ENCODE data around the gene TMPRSS6. TPM values are rescaled to one million over a fixed set of nuclear protein-coding genes. Genes with fewer than 3 reads are reported as not detected.
A peak's percentile ranks its signal among the peaks of the same experiment; 100 is the strongest.
"Not testable (repeated sequence)": the region's sequence is repeated elsewhere in the genome, so short reads cannot be mapped to it uniquely, and the experiment has no call there.

TMPRSS6 gene
- total RNA-seq, 1 donor from 2014 or later = not detected

DNA sequence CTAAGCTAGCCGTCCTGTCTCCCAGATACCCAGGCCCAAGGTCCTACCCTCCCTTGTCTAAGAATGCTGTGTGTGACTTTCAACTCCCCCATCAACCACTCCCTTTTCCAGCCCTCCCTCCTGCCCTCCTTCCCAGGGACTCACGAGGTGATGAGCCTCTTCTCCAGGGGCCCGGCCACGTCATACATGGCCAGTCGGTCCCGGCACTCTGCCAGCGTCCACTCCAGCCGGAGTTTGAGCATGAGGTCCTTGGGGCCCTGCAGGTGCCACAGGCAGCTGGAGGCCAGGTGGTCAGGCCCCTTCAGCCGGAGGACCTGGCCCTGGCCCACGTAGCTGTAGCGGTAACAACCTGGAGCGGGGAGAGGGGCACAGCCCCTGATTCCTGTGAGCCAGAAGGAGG, 20.1 kb downstream of the TMPRSS6 start:
- DNase-seq (ENCODE audit: low read depth) = no peak

DNA sequence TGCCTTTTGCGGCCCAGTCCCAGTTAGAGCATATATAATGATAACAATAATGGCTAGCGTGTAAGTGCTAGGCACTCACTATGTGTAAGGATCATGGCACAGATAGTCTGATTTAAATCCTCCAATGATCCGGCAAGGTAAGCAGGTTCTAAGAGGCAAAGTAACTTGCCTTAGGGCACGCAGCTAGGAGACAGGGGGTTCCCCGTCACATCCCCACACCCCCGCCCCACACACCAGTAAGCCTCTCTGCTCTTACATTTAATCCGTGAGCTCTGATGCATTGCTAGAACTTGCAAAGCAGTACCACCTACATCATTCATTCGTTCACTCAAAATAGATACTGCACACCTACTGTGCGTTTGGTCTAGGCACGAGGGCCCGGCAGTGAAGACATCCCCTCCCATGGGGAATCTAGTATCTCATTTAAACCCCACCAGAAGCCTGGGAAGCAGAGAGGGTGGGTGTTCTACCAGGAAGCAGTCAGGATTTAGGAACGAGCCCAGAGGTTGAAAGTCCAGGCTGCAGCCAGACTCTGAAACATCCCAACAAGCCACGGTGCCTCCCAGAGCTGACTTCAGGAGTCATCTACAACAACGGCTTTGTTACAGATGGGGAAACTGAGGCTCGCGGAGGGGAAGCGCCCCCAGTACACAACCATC, 20.6 kb downstream of the TMPRSS6 start:
- DNase-seq (ENCODE audit: low read depth) = no peak

DNA sequence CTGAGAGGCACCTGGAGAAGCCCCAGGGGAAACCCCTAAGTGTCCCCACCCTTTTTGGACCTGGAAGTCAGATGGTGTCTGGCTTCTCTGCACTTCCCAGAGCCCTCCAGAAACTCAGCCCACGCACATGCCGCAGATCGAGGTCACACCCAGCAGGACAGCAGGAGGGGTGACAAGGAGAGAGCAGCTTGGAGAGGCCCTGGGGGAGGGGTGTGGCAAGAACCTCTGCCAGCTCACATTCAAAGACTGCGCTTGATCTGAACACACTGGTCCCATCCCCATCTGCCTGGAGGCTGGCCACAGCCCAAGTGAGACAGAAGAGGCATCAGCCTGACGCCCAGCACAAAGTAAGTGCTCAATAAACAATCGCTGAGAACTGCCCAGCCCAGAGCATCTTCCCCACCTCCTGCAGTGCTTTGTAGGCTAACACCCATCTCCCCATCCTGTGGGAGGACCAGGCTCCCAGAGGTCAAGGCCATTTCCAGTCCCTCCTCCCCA, 21.4 kb downstream of the TMPRSS6 start:
- no peak for DNase-seq (ENCODE audit: low read depth)

DNA sequence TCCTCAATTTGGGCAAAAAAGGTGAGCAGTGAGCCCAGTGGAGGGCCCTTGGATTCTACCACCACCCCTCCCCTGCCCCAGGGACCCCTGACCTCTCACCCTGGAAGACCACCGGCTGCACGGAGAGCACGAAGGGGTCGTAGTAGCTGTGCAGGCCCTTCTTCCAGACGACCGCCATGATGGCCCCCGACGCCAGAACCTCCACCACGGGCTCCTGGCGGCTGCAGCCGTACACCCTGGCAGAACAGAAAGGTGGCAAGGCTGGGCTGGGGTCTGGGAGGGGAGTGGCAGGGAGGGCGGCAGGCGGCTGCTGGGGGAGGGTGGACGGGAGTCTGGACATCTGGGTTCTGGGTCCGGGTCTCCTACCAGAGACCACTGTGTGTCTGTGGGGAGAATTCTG, 23.3 kb downstream of the TMPRSS6 start:
- no peak for DNase-seq (ENCODE audit: low read depth)

DNA sequence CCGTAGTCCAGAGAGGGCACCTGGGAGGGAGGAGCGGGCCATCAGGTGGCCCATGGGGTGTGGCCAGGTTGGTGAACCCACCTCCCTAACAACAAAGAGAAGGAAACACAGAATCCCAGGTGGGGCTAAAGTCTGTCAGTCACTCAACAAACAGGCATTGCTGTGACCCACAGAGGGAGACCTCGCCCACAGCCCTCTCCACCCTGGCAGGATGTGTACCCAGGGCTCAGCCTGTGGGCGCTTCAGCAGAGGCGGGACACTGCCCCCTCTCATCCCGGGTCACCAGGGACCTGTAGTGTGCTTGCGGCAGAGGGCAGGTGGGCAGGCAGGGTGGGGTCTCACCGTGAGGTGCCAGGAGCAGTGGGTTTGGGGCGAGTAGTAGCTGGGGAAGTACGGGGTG, 25.1 kb downstream of the TMPRSS6 start:
- no peak for DNase-seq (ENCODE audit: low read depth)

DNA sequence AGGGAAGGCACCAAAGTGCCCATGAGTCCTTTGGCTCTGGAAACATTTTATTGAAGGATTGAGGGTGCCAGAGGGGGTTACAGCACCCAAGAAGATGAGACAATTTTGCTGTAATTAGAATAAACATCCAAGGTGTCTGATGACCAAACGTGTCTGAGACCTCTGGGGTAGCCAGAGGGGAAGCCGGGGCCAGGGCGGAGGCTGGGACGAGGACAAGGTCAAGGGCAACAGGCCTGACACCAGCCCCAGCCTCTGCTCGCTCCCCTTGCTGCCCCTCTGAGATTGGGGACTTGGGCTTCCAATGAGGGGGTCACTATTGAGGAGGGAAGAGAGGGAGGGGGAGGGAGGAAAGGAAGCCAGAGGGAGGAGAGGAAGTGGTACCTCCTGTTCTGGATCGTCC, 25.6 kb downstream of the TMPRSS6 start:
- DNase-seq (ENCODE audit: low read depth) = no peak

DNA sequence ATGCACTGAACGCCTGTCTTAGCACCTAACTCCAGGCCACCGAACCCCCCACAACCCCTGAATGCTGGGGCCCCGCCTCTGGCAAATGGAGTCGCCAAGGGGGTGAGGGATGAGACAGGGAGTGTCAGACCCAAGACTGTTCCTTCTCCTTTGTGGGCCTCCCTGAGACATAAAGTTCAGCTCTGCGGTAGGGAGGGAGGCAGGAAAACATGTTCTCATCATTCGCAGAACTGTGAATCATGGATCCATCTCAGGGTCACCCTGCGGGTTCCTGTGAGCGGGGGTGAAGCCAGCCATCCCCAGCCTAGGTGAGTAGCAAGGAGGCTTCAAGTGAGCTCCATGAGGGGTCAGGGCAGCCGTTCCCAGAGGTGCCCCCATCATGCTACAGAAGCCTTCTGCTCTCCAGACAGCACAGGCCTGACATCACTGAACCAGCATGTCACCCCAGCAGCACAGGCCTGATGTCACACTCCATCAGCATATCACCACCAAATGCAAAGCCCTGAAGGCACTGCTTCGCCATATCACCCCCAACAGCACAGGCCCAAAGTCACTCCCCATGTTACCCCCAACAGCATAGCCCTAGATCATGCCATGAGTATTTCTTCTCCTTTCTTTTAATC, 27.2 kb downstream of the TMPRSS6 start:
- DNase-seq (ENCODE audit: low read depth) = no peak

DNA sequence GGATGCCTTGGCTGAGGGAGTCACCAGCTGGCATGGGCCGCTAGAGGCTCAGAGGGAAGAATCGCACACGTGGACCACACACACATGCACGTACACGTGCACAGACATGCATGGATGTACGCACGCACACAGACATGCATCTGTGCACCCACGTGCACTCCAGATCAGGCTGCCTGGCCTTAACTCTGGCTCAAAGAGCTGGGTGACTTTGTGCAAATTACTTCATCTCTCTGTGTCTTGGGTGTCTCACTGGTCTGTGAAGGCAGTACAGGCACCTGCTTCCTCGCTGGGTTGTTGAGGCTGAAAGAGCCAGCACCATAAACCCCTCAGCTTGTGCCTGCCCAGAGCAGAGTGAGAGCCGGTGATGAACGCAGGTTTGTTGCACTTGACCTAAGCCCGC, 28.7 kb downstream of the TMPRSS6 start:
- no peak for DNase-seq (ENCODE audit: low read depth)

DNA sequence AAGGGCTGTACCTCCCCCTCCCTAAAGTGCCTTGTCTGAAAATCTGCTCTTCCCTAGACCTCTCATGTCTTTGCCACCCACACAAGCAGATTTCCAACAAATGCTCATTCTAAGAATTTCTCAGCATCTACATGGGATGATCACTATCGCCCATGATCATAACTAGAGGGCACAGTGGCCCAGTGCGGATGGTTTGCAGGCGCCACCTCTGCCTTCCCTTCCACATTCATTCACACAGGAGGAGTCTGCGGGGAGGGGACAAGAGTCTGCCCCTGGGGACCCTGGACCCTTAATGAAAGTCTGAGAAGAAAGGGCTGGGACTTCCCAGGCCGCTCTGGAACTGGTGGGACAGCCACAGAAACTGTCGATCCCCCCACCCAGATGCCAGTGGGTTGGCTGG, 29.1 kb downstream of the TMPRSS6 start:
- no peak for DNase-seq (ENCODE audit: low read depth)

DNA sequence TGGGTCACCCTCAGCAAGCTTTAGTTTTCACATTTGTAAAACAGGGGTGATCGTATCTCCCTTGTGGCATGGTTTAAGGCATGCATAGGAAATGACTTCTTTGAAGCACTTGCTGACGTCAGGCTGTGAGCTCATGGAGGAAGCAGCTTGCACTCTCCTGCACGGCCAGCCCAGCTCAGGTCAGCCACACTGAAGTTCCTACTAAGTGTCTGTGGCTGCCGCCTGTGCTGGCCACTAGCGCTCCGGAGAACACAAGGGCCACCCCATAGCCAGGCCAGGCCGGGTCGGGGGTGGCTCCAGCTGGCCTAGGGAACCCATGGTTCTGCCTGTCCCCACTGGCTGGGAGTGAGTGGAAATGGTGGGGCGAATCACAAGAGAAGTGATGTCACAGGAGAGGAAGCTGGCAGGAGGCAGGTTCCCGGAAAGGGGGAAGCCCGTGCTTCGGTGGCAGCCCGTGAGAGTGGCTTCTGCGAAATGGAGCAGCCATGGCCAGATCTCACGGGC, 29.8 kb downstream of the TMPRSS6 start:
- DNase-seq (ENCODE audit: low read depth) = no peak

DNA sequence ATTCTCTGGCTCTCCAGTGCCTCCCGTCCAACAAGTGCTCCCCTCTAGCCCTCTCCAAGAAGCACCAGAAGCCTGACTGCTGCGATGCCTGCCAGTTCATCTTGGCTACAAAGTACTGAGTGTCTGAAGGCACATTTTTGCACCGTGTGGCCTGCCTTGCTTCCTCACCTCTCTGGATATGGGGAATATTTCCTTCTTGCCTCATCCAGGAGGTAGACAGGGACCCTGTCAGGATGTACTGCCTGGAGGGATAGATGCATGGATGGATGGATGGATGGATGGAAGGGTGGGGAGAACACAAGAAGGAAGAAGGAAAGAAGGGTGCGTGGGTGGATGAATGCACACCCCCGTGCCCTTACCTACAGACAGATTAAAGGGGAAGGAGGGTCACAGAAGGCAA, 30.4 kb downstream of the TMPRSS6 start:
- DNase-seq (ENCODE audit: low read depth) = no peak

DNA sequence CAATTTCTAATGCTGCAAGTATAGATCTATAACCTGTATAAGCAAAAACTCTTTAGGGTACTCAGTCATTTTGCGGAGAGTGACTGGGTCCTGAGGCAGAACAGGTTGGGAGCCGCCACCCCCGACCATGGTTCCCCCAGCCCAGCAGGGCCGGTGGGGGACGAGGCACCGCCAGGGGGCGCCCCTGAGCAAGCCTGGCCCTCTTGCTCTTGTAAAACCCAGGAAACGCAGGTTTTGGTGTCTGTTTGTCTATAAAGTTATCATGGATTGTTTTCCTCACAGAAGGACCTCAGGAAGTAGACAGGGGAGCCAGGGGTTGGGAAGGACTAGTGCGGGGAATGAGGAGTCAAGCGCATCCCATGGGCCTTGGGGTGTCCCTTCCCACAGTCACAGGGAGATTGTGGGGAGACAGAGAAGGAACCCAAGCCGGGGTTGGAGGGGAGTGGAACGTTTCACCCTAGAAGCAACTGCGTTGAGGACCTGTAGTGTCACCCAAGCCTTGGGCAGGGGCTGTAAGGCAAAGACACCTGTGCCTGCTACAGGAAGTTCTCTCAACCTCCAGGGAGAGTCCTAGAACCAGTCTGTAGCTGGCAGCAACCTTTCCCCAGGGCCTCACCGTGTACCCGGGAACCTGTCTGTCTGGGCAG, 31.6 kb downstream of the TMPRSS6 start:
- DNase-seq (ENCODE audit: low read depth) = peak; percentile 30

DNA sequence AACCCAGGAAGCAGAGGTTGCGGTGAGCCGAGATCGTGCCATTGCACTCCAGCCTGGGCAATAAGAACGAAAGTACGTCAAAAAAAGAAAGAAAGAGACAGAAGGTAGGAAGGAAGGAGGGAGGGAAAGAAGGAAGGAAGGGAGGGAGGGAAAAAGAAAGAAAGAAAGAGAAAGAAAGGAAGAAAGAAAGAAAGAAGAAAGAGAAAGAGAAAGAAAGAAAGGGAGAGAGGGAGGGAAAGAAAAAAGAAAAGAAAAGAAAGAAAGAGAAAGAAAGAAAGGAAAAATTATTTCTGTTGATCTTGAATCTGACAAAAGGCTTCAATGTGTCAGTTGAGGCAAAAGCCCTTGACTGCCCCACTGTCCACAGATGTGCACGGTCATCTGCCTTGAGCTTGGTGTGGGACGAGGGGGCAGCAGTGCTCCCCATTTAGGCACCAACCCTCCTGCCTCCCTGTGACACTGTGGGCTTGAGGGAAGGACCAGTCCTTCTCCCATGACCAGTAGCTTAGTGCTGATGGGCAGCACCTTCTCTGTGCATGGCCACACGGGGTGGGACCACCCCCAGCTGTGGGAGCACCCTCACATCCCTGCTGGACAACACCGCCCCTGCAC, 33.6 kb downstream of the TMPRSS6 start:
- no peak for DNase-seq (ENCODE audit: low read depth)

DNA sequence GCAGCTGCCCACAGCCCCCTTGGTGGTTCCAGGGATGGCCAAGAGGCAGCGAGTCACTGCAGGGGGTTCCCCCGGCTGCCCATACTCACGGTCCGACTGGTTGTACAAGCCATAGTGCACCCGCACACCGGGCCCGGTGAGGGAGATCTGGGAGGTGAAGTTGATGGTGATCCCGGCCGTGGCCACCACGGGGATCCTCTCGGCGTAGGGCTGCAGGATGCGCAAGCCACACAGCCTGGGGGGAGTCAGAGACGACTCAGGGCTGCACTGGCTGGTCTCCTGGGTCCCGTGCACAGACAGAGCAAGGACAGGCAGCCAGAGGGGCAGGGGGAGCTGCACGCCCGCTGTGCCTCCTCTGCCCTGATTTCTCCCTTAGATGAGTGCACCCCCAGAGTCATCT, 34.5 kb downstream of the TMPRSS6 start:
- no peak for DNase-seq (ENCODE audit: low read depth)

DNA sequence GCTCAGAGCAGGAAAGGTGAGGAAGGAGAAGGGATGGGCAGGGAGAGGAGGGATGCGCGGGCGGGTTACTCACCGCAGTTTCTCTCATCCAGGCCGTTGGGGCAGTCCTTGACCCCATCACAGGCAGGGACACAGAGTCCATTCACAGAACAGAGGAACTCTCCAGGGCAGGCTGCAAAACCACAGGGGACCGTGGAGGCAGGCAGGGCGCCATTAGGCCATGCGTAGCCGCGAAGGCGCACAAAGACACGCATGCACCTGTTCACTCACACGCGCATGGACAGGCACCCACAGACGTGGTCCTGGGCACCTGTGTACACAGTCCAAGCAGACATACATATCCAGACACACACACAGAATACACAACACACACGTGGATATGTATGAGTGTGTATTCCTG, 35.0 kb downstream of the TMPRSS6 start:
- DNase-seq (ENCODE audit: low read depth) = no peak

DNA sequence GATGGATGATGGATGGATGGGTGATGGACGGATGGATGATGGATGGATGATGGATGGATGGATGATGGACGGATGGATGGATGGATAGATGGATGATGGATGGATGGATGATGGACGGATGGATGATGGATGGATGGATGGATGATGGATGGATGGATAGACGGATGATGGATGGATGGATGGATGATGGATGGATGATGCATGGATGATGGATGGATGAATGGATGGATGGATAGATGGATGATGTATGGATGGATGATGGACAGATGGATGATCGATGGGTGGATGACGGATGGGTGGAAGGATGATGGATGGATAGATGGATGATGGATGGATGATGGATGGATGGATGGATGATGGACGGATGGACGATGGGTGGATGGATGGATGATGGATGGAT, 36.8 kb downstream of the TMPRSS6 start:
- no peak for DNase-seq (ENCODE audit: low read depth)

DNA sequence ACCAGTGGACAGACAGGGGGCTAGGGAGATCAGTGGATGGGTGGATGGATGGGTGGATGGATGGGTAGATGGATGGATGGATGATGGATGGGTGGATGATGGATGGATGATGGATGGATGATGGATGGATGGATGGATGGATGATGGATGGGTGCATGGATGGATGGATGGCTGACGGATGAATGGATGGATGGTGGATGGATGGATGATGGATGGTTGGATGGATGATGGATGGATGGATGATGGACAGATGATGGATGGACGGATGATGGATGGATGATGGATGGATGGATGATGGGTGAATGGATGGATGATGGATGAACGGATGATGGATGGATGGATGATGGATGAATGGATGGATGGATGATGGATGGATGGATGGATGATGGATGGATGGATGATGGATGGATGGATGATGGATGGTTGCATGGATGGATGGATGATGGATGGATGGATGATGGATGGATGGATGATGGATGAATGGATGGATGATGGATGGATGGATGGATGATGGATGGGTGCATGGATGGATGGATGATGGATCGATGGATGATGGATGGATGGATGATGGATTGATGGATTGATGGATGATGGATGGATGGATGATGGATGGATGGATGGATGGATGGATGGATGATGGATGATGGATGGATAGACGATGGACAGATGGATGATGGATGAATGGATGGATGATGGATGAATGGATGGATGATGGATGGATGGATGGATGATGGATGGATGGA, 37.5 kb downstream of the TMPRSS6 start:
- DNase-seq (ENCODE audit: low read depth) = not testable (repeated sequence)

DNA sequence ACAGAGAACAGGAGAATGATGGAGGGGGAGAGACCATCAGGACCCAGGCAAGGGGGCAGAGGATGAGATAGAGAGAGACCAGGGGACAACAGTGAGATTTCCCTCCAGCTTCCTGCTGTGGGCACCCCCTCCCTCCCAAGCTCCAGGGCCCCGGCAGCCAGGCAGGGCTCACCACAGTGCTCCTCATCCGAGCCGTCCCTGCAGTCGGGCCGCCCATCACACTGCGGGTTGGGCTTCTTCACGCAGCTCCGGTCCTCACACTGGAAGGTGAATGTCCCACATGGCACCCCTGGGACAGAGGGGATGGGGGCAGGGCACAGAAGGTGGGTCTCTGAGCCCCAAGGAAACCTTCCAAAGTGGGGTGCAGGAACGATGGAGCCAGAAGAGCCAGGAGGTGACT, 38.8 kb downstream of the TMPRSS6 start:
- no peak for DNase-seq (ENCODE audit: low read depth)

DNA sequence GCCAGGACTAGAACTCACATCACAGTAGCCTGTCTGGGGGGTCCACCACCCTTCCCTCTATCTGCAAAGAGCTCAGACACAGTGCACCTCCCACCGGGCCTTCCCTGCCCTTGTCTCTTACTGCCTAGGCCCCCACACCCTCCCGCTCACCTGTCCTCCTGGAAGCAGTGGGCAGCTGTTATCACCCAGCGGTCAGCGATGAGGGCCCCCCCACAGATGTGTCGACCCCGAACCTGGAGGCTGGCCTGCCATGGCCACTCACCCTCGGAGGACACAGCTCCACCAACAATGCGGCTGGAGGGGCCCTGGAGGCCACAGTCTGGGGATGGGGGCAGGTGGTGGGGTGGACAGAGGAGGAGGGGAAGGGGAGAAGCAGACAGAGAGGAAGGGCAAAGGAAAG, 39.2 kb downstream of the TMPRSS6 start:
- DNase-seq (ENCODE audit: low read depth) = no peak

DNA sequence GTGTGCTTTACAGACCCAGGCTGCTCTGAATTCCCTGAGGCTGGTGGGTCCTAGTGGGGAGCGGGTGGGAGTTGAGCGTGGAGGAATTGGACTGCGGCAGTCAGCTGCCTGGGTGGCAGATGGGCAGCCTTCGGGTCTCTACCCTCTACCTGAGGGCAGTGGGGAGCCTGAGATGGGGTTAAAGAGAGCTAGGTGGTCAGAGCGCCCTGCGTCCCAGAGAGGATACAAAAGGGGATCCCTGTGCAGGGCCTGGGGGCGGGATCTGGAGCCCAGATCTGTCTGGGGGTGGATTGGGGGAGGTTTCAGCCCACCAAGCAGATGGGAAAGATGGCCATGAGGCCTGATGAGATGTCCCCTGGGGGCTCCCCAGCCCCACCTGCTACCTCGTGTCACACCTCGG, 39.8 kb downstream of the TMPRSS6 start:
- DNase-seq (ENCODE audit: low read depth) = no peak

DNA sequence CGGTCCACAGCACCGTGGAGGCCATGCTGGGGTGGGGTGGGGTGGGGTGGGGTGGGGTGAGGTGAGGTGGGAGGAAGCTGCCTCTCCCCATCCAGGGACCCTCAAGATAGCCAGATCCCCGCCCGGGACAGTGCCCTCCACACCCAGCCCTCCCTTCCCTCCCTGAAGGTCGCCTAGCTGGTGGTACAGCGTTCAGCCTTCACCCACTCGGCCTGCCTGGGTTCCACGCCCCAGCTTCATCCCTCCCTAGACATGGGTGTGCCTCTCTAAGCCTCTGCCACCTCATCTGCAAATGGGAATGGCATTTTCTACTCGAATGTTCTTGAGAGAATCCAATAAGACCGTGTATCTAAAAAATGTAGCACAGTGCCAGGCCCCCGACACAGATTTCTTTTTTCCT, 40.2 kb downstream of the TMPRSS6 start:
- no peak for DNase-seq (ENCODE audit: low read depth)

Measured in myocyte (in vitro differentiated cells).